Left cardiac atrium (tissue), 4 donors: ENCODE data around the gene ELAVL4. TPM values are rescaled to one million over a fixed set of nuclear protein-coding genes. Genes with fewer than 3 reads are reported as not detected.

Experiments used
- ATAC-seq, 2 donors: fragments of 200-7000 bp; cut with Tn5 transposase; one replicate each; pipeline ENCODE4 v1.9.1; 2020; ENCODE audit warnings: mild to moderate bottlenecking in 2 of 2, moderate library complexity in 2 of 2
- DNase-seq: peaks from one replicate; pipeline ENCODE4 v3.0.0-alpha.2; 2020
- intact Hi-C, 2 donors: fragments of 100-400 bp; cut with DNase I; formaldehyde crosslinking; loops; one replicate each; pipeline versions ENCODE4 v1.14.1 to v1.15.1; 2022 to 2023
- total RNA-seq, 2 donors: library from RNA; stranded (reverse); fragmentation: NEBNext Ultra II Directional; extraction: Animal tissue kit (Norgen Biotek cat#: 25700); gene quantifications; one replicate each; pipeline ENCODE4 v1.2.1, GENCODE V29; 2021
- donor health status: DM: no; HTN: yes; CAD: no.
- donor health status: DM: no; HTN: yes; CAD: no; lungs with severe emphysema.
- donor health status: DM: yes; HTN: yes; CAD: no.
- donor health status: Dilated cardiomyopathy.

Gene ELAVL4
- total RNA-seq, 2 donors from 2014 or later = 0.38 to 1.0 TPM

- intact Hi-C loops = no loop called here
- ATAC-seq (no peak), DNase-seq (no peak)
Measured at GRCh38 chr1:50228871-50229384, 120.2 kb downstream of the ELAVL4 start.

GRCh38 chr1:50231209-50231608 is 122.5 kb downstream of the ELAVL4 start:
- no peak for ATAC-seq
- intact Hi-C loops = no loop called here
- no peak for DNase-seq

- DNase-seq (no peak), ATAC-seq (no peak)
- intact Hi-C loops = no loop called here
Measured at GRCh38 chr1:50232336-50232735, 123.6 kb downstream of the ELAVL4 start.

GRCh38 chr1:50236656-50237055 is 127.9 kb downstream of the ELAVL4 start:
- intact Hi-C loops = no loop called here
- ATAC-seq = no peak
- no peak for DNase-seq

GRCh38 chr1:50237056-50237455 is 128.3 kb downstream of the ELAVL4 start:
- intact Hi-C loops = no loop called here
- DNase-seq = no peak
- ATAC-seq = no peak

- intact Hi-C loops = no loop called here
- DNase-seq = no peak
- no peak for ATAC-seq
Measured at GRCh38 chr1:50243939-50244338, 135.2 kb downstream of the ELAVL4 start.

GRCh38 chr1:50246869-50247268 is 138.1 kb downstream of the ELAVL4 start:
- DNase-seq = no peak
- intact Hi-C loops = no loop called here
- ATAC-seq = no peak

GRCh38 chr1:50251702-50252101 is 143.0 kb downstream of the ELAVL4 start:
- ATAC-seq = no peak

GRCh38 chr1:50252196-50252595 is 143.5 kb downstream of the ELAVL4 start:
- DNase-seq = no peak
- intact Hi-C loops = no loop called here
- no peak for ATAC-seq

More at GRCh38 chr1:50251702-50252101, 143.0 kb downstream of the ELAVL4 start:
- no peak for DNase-seq
- intact Hi-C loops = no loop called here

Other genes starting within 250 kb of the ELAVL4 start
- 1 to 10 TPM; 2.5 to 3.1 TPM for gene AGBL4, start 85.0 kb upstream of the ELAVL4 start, total RNA-seq